Fibroblast of pulmonary artery (primary cell): ENCODE measurements around the gene CRY2.

Experiments
- DNase-seq: peaks from one replicate; pipeline ENCODE4 v3.0.0-alpha.2; 2010; ENCODE audit warnings: low read depth
- H3K4me3 ChIP-seq: replicated peaks from 2 replicates; pipeline ENCODE4 v1.5.1; 2011; ENCODE audit warnings: low read depth, mild to moderate bottlenecking, control low read depth, low read length, moderate library complexity
- CTCF ChIP-seq: IDR thresholded peaks from 2 replicates; pipeline ENCODE4 v1.5.1; 2011; ENCODE audit warnings: mild to moderate bottlenecking, control low read depth, low read length, inconsistent platforms; ENCODE audit errors: missing control alignments

CRY2 gene

GRCh38 chr11:45886816-45887520 is 39.7 kb downstream of the CRY2 start:
- no peak overlapping the region for H3K4me3 ChIP-seq
- no peak for TF ChIP-seq CTCF
- no peak for DNase-seq

GRCh38 chr11:45887587-45887986 is 40.3 kb downstream of the CRY2 start:
- no peak for TF ChIP-seq CTCF
- no peak for DNase-seq
- no peak overlapping the region for H3K4me3 ChIP-seq

- H3K4me3 ChIP-seq = no peak overlapping the region
- DNase-seq = no peak
- TF ChIP-seq CTCF = no peak
These were observed 42.3 kb downstream of the CRY2 start for GRCh38 chr11:45889555-45889954.

- DNase-seq = no peak
- no peak overlapping the region for H3K4me3 ChIP-seq
- no peak for TF ChIP-seq CTCF
These were observed 42.7 kb downstream of the CRY2 start for GRCh38 chr11:45889966-45890365.

GRCh38 chr11:45890886-45891550 is 43.7 kb downstream of the CRY2 start:
- no peak for TF ChIP-seq CTCF
- no peak overlapping the region for H3K4me3 ChIP-seq
- DNase-seq = no peak

- TF ChIP-seq CTCF = no peak
- no peak for DNase-seq
- H3K4me3 ChIP-seq = no peak overlapping the region
These were observed 45.6 kb downstream of the CRY2 start for GRCh38 chr11:45892856-45893255.
